ENCODE results near the gene LRP1. TPM values are rescaled to one million over a fixed set of nuclear protein-coding genes. Genes with fewer than 3 reads are reported as not detected.

Gene LRP1
- total RNA-seq, 2 donors from 2014 or later, result 1.3 to 5.9 TPM

DNA sequence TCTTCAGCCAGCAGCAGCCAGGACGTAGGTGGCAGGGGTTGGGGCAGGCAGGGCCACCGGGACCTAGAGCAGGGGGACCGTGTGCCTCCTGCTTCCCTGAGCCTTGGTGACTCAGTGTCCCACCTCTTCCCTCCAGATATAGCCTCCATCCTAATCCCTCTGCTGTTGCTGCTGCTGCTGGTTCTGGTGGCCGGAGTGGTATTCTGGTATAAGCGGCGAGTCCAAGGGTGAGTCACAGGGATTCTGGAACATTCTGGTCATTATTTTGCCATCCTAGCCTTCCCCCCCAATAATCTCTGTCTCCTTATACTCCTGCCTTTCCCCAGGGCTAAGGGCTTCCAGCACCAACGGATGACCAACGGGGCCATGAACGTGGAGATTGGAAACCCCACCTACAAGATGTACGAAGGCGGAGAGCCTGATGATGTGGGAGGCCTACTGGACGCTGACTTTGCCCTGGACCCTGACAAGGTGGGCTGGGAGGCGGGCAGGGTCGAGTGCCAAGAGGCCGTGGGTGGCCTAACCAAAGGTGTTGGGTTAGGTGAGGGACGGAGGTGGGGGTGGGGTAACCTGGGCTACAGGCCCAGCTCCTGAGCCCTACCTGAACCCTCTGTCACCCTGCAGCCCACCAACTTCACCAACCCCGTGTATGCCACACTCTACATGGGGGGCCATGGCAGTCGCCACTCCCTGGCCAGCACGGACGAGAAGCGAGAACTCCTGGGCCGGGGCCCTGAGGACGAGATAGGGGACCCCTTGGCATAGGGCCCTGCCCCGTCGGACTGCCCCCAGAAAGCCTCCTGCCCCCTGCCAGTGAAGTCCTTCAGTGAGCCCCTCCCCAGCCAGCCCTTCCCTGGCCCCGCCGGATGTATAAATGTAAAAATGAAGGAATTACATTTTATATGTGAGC lies 83.8 kb downstream of the LRP1 start:
- no peaks in the 10 kb centered on the region for H3K9me3 Mint-ChIP-seq
- H3K36me3 Mint-ChIP-seq, result no peaks in the 10 kb centered on the region
- no peak overlapping the region for H3K27ac Mint-ChIP-seq
- DNase-seq (ENCODE audit: low spot score in 2 of 2) (no peak), ATAC-seq (no peak)

DNA sequence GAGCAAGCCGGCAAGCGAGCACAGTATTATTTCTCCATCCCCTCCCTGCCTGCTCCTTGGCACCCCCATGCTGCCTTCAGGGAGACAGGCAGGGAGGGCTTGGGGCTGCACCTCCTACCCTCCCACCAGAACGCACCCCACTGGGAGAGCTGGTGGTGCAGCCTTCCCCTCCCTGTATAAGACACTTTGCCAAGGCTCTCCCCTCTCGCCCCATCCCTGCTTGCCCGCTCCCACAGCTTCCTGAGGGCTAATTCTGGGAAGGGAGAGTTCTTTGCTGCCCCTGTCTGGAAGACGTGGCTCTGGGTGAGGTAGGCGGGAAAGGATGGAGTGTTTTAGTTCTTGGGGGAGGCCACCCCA lies 84.4 kb downstream of the LRP1 start:
- no peaks in the 10 kb centered on the region for H3K36me3 Mint-ChIP-seq
- H3K9me3 Mint-ChIP-seq, result no peaks in the 10 kb centered on the region
- no peak overlapping the region for H3K27ac Mint-ChIP-seq
- ATAC-seq, result no peak
- no peak for DNase-seq (ENCODE audit: low spot score in 2 of 2)

DNA sequence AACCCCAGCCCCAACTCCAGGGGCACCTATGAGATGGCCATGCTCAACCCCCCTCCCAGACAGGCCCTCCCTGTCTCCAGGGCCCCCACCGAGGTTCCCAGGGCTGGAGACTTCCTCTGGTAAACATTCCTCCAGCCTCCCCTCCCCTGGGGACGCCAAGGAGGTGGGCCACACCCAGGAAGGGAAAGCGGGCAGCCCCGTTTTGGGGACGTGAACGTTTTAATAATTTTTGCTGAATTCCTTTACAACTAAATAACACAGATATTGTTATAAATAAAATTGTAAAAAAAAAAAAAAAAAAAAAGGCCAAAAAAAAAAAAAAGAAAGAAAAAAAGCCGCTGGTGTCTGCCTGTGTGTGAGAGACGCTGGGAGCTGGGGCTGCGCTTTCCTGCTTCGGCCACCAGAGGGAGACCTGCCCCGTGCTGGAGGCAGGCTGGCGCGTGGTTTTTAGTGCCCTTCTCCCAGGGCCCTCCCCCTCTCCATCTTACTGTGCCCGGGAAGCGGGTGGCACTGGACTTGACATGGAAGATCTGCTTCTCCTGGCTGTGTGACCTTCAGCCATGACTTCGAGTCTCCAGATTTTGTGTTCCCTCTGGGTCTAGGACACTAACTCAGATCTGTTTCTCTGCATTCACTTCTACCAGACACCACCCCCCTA lies 84.9 kb downstream of the LRP1 start:
- no peaks in the 10 kb centered on the region for H3K9me3 Mint-ChIP-seq
- ATAC-seq (peak; percentile 62 to 78), DNase-seq (ENCODE audit: low spot score in 2 of 2) (peak; percentile 82 to 87)
- H3K27ac Mint-ChIP-seq, result no peak overlapping the region
- no peaks in the 10 kb centered on the region for H3K36me3 Mint-ChIP-seq

DNA sequence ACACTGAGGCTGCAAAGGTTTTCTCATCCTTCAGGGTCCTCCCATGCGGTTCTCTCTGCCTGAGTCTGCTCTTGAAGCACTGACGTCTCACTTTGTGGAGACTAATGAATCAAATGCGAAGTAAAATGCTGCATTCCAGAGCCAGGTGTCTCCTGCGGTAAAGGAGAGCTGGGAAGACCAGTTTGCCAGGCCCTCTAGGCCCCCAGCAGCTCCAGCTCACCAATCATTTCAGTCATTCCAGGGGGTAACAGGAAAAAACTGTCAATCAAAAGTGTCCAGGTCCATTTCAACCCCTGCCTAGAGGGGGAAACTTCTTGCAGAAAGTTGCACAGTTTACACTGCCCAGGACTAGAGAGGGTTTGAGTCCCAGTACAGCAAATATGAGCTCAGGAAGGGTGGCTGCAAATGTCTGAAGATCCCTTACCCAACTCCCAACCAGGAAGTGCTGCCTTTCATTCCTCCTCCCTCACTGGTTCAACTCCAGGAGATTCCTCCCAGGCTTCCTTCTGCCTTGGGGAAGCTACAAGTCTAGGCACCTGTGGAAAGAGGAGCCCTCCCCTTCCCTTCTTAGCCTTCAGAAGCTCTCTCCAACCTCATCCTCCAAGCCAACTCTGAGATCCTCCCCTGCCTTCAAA lies 85.6 kb downstream of the LRP1 start:
- Mint-ChIP-seq H3K27ac (no peak overlapping the region), H3K36me3 (no peaks in the 10 kb centered on the region), H3K9me3 (no peaks in the 10 kb centered on the region)
- ATAC-seq (no peak), DNase-seq (ENCODE audit: low spot score in 2 of 2) (no peak)

DNA sequence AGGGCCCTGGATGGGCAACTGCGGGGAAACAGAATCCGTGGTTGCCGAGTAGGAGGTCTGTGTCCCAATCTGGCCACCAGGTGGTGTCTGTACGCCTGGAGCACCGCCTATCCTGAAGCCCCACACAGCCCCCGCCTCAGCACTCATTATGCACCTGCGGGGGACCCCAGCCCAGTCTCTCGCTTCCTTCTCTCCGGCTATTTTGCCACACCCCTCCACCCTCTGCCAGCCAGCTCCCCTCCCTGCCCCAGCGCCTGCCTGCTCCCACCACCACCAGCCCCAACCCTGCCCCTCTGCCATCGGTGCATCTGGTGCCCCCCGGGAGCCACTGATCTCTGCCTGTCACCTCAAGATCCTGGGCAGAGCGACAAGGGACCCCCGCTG lies 86.1 kb downstream of the LRP1 start:
- ATAC-seq (peak; percentile 65 to 66), DNase-seq (ENCODE audit: low spot score in 2 of 2) (peak in 1 of 2 donors; percentile 74)
- no peaks in the 10 kb centered on the region for H3K36me3 Mint-ChIP-seq
- H3K9me3 Mint-ChIP-seq, result no peaks in the 10 kb centered on the region
- no peak overlapping the region for H3K27ac Mint-ChIP-seq

DNA sequence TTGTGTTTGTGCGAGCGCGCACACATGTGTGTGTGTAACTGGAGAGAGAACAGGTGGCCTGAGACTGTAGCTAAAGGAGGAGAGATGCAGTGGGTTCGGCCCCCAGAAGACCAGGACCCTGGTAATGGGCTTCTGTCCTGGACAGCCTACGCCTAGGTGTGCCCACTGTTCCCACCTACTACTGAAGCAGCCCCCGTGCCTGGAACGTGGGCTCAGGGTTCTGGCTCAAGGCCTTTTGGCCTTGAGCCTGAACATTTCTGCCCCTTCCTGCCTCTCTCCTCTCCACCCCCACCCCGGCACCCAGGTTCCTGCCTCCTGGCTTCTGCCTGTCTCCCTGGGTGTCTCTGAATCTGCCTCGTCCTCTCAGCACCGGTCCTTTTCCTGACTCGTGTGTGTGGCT lies 86.8 kb downstream of the LRP1 start:
- Mint-ChIP-seq H3K27ac (no peak overlapping the region), H3K36me3 (no peaks in the 10 kb centered on the region), H3K9me3 (no peaks in the 10 kb centered on the region)
- no peak for ATAC-seq
- no peak for DNase-seq (ENCODE audit: low spot score in 2 of 2)

DNA sequence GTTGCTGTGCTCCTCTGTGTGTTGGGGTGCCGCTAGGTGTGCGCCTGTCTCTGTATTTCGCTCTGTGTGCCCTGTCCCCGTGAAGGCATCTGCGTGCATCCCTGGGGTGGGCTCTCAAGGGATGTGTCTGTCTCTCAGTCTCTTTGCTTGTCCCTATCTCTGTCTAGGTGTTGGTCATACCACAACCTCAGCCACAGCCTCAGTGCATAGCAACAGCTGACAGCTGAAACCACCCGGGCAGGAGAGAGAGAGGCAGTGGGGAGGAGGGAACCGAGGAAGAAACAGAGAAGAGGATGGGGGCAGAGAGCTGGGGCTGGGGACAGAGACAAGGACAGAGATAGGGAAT lies 87.4 kb downstream of the LRP1 start:
- no peaks in the 10 kb centered on the region for H3K36me3 Mint-ChIP-seq
- H3K9me3 Mint-ChIP-seq, result no peaks in the 10 kb centered on the region
- ATAC-seq, result peak; percentile 39 to 48
- peak in 1 of 2 donors; percentile 48 for DNase-seq (ENCODE audit: low spot score in 2 of 2)
- no peak overlapping the region for H3K27ac Mint-ChIP-seq

DNA sequence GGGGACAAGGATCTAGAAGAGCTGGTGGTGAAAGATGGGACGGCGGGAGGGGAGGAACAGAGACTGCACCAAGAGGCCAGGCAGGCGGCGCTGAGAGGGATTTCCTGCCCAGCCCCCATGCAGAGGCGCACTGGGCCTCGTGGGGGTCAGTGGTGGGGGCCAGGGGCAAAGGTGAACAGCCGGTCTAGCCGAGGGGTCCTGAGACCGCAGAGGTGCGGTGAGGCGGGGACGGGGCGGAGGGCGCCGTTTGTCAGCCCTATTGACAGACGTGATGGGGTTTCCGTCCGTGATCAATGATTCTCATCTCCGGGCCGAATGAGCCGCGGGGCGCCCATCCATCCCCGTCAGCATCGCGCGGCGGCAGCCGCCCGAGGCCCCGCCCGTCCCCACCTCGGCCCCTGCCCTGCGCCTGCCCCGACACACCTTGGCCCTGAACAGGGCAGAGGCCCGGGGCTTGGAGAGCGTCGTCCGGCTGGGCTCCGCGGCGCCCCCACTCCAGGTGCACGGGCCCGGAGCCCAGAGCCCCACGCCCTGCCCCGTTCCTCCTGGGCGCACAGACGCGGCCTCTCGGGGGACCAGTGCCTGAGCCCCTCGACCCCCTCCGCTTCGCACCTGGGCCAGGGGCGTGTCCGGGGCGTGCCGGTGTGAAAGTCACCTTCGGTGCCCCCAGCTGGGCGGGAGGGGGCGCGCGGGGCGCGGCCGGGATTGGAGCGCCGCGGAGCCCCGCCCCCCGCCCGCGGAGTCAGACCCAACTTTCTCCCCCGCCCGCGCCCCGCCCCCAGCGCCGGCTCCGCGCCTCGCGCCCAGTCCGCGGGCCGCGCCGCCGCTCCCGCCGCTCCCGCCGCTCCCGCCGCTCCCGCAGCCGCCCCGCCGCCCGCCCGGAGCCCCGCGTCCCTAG lies 88.0 kb downstream of the LRP1 start, which contains the start of gene NXPH4:
NXPH4 (plus strand) TSS at position 781 of the 898 bp plus-strand sequence. CDS start 176 bp downstream, outside the sequence.
- ATAC-seq, result peak; percentile 29 to 42
- H3K27ac Mint-ChIP-seq, result peak within 1 kb of the TSS in 1 of 2 donors; percentile 58
- H3K36me3 Mint-ChIP-seq, result no peaks in the 10 kb centered on the region
- H3K9me3 Mint-ChIP-seq, result no peaks in the 10 kb centered on the region
- peak in 1 of 2 donors; percentile 47 for DNase-seq (ENCODE audit: low spot score in 2 of 2)

DNA sequence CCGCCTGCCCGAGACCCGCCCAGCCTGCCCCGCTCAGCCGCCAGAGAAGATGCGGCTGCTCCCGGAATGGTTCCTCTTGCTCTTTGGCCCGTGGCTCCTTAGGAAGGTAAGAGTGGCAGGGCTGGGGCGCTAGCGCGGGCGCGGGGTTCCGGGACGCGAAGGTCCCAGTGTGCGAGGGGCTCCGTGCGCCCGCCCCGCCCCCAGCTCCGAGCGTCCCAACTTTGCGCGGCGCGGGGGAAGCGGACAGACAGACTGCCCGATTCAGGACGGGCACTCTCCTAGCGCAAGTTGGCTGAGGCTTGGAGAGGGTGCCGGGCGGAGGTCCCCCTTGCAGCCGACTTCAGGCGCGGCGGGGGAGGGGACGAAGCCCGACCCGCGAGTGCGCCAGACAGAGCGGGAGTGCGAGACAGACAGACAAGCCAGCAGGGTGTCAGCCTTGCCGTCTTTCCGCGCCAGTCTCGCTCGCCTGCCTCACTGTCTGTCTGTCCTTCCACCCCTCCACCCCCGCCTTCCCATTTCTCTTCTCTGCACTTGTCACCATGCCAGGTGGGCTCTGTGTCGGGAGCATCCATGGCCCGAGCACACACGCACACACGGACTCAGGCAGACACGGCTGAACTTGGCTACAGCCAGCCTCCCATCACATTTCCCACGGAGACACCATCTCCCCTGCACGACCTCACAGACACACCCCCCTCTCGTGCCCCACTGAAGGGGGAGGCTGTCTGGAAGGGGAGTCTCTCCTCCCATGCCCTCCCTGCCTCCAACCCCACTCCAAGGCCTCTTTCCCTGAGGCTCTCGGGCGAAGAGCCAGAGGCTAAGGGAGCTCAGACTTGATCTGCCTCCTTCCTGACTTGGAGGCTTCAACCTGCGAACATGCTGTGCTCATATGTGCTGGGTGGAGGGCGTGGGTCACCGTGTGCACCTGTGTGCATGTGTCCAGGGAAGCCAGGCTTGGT lies 88.9 kb downstream of the LRP1 start:
- DNase-seq (ENCODE audit: low spot score in 2 of 2) (no peak), ATAC-seq (no peak)
- Mint-ChIP-seq H3K27ac (peak overlapping the region in 1 of 2 donors; percentile 58), H3K9me3 (no peaks in the 10 kb centered on the region), H3K36me3 (no peaks in the 10 kb centered on the region)

DNA sequence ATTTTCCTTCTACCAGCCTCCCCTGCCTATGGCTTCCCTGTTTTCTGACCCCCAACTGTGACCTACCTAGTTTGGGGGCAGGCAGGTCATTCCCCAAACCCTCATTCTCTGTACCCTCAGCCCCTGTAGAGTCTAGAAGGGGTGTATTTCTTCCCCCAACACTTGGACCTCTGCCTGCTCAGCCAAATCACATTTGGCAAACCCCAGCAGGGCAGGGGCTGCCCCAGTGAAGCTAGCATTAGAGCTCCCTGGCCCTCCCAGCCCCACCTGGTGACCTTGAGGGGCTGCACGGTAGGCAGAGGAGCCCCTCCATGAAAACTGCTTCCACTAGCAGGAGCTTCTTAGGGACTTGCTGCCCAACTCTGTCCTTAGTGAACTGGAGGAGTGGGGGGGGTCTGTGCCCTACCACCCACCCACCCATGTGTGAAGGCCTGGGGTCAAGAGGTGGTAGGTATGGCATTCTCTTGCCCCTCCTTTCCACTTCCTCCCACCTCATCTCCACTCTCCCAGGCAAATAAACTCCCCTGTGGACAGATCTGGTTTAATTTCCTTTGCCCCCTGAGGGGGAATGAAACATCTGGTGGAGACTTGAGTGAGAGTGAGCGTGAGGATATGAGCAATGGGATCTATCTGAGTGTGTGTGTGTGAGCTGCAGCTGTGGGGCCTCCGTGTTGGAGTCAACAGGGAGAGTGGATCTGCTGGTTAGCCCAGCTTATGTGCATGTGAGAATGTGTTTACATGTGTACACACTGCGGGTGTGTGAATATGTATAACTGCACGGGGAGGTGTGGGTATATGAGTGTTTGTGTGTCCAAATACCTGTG lies 90.0 kb downstream of the LRP1 start:
- no peaks in the 10 kb centered on the region for H3K9me3 Mint-ChIP-seq
- no peak overlapping the region for H3K27ac Mint-ChIP-seq
- no peaks in the 10 kb centered on the region for H3K36me3 Mint-ChIP-seq
- no peak for ATAC-seq
- no peak for DNase-seq (ENCODE audit: low spot score in 2 of 2)

DNA sequence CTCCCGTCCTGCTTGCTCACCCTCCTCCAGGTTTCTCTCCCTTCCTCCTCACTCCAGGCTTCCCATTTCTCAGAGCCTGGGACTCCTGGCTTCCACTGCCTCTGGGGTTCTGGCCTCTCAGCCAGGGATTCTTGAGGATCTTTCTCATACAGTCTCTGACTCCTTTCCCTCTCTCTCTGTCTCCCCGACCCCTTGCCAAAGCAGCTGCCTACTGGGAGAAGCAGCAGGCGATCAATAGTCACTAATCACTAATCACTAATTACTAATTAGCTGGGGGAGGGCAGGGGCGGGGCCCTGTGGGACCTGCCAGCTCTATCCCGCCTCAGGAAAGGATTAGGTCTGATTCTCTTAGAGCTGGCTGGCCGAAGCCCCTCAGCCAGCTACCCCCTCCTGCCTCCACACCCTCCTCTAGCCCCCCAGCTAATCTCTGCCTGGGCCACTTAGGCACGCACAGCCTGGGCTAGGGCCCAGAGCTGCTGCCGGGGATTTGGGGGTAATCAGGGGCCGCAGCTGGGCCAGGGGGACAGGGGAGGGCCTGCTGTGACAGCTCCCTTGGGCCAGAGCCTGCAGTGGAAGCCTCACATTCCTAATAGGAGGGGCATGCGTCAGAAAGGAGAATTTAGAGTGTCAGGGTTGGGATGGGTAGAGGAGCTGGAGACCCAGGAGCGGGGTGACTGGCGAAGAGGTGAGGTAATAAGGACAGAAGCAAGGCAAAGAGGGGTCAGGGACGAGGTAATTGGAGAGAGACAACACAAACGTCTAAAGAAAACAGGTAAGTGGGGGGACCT lies 91.1 kb downstream of the LRP1 start:
- no peak overlapping the region for H3K27ac Mint-ChIP-seq
- H3K9me3 Mint-ChIP-seq, result no peaks in the 10 kb centered on the region
- DNase-seq (ENCODE audit: low spot score in 2 of 2) (no peak), ATAC-seq (no peak)
- no peaks in the 10 kb centered on the region for H3K36me3 Mint-ChIP-seq

DNA sequence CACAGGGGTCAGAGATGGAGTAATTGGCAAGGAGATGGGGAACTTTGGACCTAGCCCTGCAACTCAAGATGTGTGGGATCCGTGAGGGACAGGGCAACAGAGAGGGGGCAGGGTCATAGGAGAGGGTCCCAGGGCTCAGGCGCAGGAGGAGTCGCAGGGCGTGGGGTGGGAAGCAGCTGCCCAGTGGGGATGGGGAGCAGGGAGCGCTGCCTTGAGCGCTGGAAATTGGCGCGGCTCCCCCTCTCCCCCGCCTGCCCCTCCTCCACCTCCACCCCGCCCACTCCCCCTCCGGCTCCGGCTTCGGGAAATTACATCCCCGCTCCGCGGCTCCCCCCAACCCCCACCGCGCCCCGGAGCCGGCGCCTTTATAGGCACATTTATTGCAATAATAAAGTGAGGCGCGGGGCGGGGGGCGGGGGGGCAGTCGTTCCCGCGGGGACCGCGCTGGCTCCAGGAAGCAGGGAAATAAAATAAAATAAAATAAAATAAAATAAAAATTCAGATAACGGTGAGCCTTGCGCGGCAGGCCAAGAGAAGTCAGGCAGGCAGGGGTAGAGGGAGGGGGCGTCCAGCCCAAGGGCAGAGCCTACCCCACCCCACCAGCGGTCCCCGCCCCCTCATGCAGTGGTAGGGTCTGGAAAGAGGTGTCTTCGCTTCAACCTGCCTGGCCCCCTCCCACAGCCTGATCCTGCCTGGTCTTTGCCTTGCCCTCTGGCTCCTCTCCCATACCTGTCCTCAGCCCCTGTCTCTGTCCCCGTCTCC lies 91.9 kb downstream of the LRP1 start:
- ATAC-seq, result no peak
- Mint-ChIP-seq H3K9me3 (no peaks in the 10 kb centered on the region), H3K27ac (no peak overlapping the region), H3K36me3 (no peaks in the 10 kb centered on the region)
- no peak for DNase-seq (ENCODE audit: low spot score in 2 of 2)

DNA sequence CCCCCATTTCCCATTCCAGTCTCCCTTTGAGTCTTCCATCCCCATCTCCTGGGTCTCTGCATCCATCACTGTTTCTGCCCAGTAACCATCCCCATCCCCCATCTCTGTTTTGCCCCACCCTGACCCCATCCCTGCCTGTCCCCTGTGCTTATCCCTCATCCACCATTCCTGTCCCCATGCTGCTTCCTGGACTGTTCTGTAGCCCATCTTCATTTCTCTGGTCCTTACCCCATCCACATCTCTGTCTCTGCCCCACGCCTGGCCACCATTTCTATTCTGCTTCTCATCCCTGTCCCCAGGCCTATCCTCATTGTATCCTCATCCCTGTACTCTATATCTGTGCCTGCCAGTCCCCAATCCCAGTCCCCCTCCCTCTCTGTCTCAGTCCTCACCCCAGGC lies 92.5 kb downstream of the LRP1 start:
- Mint-ChIP-seq H3K9me3 (no peaks in the 10 kb centered on the region), H3K27ac (no peak overlapping the region), H3K36me3 (no peaks in the 10 kb centered on the region)
- ATAC-seq, result no peak
- no peak for DNase-seq (ENCODE audit: low spot score in 2 of 2)
